ENCODE data around the gene SSX2IP.
"Not testable (repeated sequence)": the region's sequence is repeated elsewhere in the genome, so short reads cannot be mapped to it uniquely, and the experiment has no call there.

Gene SSX2IP

DNA sequence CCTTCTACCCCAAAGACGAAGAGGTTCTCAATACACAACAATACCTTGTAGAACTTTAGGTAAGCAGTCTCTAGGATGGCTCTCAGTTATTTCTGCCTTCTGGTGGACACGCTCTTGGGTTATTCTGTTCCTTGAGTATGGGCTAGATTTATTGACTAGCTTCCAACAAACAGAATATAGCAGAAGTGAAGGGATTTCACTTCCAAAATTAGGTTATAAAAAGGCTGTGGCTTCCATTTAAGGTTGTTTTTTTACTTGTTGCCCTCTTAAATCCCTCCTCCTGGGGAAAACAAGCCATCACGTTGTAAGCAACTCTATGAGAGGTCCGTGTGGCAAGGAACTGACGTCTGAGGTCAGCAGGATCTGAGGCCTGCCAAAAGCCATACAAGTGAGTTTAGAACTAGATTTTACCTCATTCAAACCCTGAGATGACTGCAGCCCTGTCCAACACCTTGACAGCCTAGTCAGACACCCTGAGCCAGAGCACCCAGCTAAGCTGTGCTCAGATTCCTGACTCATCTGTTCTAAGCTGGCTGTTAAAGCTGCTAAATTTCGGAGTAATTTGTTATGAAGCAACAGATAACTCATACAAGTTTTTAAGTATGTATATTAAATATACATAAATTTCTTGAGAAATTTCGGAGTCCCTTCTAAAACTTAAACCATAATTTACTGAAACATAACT is 12.7 kb downstream of the SSX2IP start:
- no peak for DNase-seq (ENCODE audit: low read depth)

DNA sequence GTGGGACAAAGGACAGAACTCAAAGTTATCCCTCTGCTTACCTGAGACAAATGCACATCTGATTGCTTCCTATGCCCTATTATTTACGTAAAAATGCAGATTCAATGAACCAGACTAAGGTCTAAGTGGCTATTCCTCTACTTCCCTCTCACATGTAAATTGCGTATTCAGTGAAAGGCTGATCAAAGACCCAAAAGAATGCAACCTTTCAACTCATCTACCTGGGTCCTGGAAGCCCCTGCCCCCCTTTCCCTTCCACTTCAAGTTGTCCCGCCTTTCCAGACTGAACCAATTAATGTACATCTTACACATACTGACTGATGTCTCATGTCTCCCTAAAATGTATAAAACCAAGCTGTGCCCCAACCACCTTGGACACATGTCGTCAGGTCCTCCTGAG is 14.6 kb downstream of the SSX2IP start:
- DNase-seq (ENCODE audit: low read depth): no peak

DNA sequence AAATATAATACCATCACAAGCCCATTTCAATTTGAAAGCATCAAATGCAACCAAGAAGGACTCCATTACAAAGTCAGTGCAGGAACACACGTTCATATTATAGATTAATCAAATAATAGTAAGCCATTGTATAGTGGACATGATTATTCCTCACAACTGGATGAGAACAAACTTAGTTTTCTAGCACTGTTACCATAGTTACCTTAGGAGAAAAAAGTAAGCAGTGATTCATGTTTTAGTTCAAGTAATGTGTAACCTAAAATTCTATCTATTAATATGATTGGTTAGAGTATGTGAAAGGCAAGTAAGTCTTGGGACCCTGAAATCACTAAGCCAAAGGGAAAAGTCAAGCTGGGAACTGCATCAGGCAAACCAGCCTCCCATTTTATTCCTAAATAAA is 15.2 kb downstream of the SSX2IP start:
- no peak for DNase-seq (ENCODE audit: low read depth)

DNA sequence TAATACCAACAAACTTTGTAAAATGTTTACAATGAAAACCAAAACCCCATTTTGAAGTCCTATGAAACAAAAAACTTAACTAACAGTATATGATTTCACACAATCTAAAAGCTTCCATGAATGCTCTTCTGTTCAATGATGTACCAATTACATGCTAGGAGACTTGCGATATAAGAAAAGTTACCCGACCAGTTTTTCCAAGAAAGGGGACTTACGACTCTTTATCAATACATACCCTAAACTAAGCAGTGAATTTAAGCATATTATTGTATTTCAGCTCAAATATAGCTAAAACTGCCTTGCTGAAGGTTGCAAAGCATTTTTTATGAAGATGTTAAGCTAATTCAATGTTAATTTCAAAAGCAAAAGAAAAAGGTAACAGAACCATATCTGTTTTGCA is 15.6 kb downstream of the SSX2IP start:
- no peak for DNase-seq (ENCODE audit: low read depth)

DNA sequence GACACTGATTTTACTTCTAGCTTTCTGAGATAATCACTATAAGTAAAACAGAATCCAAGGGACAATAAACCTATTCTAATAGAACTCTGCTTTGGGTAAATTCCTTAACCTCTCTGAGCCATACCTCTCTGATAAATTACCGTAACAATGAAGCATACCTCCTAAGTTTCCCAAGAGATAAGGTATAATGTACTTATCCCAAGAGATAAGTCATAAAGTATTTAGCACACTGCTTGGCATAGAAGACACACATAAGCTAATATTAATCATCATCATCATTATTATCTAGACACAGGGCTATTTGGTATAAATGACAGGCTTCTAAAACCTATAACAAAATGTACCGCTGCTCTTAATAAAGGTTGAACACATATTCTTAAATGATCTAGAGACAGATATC is 16.2 kb downstream of the SSX2IP start:
- DNase-seq (ENCODE audit: low read depth): no peak

DNA sequence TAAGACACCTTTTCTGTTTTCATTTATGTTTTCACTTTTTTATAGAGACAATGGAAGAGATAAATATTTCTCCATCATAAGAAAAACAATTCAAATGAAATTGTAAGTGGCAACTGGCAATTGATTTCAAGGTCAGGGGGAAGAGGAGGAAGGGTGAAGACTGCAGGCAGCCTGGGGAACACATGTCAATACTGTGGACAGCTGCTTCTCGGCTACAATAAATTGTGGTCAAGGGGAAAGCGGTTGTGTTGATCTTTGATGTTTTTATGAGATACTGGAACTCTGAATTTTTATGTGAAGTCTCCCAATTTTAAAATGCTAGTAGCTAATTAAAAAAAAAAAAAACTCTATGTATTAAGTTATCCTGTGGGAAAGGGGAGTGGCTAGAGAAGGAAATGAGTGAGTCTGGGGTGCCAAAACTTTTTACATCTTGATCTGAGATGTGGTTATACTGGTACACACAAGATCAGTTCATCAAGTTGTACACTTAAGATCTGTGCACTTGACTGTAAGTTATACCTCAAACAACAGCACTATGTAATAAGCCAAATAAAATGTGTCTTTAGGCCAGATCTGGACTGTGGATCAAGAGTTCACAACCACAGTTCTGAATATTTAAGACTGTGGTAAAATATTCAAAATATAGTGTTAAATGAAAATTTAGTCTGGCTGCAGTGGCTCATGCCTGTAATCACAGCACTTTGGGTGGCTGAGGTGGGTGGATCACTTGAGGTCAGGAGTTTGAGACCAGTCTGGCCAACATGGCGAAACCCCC is 18.0 kb downstream of the SSX2IP start:
- DNase-seq (ENCODE audit: low read depth): no peak

DNA sequence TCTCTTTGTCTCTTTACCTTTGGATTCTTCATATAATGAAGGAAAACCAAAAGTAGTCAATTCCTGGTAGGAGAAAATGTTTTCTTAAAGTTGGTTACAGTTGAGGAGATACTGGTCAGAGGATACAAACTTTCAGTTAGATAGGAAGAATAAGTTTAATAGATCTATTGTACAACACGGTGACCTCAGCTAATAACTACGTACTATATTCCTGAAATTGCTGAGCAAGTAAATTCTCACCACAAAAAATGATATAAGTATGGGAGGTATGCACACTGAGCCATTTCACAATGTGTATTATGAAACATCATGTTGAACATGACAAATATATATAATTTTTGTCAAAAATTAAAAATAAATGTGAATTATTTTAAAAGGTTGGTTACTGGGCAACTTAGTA is 20.4 kb downstream of the SSX2IP start:
- peak; percentile 64 for DNase-seq (ENCODE audit: low read depth)

DNA sequence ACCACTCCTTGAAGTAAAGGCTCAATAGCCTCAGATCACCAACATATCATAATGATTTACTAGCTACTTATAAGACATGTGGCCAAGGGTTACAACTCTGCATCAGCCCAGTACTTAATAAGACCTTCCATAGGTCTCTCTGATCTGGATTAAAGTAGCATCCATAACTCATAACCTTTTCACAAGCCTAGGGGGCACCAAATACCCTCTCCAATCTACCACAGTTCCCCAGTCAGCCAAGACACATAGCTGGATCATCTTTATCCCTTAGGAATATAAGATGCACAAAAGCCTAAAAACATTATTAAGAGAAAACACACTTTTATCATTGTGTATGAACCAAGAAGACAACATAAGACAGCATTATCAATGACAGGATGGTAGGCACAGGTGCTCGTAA is 22.1 kb downstream of the SSX2IP start:
- no peak for DNase-seq (ENCODE audit: low read depth)

DNA sequence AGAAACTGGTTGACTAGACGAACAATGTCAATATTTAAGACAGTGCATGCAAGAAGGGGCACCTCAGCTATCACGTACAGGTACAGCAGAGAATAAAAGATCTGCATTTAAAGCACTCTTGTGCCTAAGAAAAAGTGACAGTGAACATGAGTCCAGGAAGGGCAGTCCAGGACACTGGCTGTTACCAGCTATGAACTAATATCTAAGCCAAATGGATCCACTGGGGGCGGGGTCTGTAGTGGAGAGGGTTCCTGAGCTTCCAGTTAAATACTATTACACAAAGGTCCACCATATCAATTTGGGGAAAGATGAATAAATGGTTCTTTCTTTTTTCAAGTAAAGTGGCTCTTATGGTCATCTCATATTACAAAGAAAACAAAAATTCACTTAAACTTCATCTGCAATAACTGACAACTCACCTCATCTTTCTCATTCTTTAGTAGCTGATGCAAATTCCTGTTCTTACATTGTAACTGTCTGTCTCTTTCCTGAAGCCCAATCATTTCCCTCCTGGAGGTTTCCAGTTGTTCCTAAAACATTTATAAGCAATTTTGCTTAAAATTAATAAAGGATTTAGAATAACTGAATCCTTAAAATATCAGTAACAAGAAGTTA is 24.5 kb downstream of the SSX2IP start:
- peak; percentile 43 for DNase-seq (ENCODE audit: low read depth)

DNA sequence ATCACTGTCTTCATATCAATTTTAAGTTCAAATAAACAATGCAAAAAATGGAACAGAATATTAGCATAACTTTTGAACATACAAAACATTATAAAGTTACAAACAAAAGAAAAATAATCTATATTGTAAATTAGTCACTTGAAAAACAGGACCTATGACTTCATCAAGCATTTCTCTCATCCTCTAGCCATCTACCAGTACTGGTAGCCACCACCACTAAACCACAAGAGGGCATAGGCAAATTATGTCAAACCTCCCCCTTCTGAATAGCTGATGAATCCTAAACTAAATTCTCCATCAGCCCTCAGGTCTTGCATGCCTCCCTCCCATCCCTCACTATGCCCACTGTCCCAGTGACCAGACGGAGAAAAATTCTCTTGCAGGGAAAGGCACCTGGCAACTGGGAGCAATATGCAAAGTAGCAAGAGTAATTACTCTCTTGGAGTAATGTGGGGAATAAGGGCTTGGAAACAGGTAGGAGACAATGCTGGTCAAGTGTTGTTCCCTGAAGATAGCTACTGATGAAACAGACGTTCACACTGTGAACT is 37.1 kb downstream of the SSX2IP start:
- DNase-seq (ENCODE audit: low read depth): no peak

DNA sequence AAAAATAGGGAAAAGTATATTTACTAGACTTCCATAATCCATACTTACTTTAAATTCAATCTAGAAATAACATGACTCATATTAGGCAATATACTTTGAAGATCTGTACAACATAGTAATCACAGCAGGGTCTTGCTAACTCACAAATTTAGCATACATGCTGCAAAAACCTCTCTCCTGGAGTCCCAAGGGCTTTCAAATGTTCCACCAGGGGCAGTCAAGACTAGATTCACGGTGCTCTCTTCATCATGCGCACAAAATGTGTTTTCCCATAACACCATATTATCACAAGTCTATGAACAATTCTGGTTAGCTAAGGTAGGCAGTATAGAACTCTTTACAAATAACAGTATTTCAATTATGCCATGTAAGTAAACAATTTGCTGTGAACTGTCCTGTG is 45.8 kb downstream of the SSX2IP start:
- no peak for DNase-seq (ENCODE audit: low read depth)

DNA sequence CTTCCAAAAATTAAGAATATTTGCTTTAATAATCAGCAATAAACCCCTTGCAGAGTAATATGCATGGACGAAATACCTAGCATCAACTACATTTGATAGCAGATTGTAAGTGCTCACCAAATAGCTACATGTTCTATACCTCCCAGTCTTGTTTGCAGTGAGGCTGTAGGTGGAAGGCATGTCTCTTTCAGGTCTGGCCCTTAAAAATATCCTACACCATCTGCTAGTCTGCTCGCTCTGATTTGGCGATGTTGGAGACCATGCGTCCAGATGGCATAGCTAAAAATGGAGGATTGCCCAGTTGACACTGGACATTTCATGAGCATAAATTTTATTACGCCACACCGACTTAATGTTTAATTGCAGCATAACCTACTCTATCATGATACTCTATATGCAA is 47.1 kb downstream of the SSX2IP start:
- DNase-seq (ENCODE audit: low read depth): no peak

DNA sequence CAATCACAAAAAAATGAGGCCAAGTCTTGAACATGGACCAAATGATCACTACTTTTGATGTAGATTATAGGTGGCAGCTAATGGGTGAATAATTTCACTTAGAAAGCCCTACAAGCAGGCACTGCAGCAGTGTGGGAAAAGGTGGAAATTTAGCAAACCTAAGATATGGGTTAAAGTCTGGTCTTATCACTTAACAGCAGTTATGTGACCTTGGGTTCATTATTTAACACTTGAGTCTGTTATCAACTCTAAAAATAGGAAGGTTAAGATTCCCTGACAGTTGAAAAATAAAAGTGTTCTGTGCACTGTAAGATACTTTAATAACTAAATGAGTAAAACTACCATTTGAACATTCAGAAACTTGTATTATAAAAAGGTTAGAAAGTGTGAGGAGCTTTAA is 47.5 kb downstream of the SSX2IP start:
- DNase-seq (ENCODE audit: low read depth): no peak

DNA sequence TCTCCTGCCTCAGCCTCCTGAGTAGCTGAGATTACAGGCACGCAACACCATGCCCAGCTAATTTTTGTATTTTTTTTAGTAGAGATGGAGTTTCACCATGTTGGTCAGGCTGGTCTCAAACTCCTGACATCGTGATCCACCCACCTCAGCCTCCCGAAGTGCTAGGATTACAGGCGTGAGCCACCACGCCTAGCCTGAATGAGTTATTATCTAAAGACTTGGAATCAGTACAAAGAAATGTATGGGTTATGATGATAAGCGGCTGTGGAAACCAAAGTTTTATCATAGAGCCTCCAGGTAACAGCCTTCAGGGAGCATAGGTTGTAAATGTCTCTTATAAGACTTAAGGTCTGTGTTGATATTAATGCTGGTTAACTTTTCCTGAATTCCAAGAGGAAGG is 50.5 kb downstream of the SSX2IP start:
- not testable (repeated sequence) for DNase-seq (ENCODE audit: low read depth)

DNA sequence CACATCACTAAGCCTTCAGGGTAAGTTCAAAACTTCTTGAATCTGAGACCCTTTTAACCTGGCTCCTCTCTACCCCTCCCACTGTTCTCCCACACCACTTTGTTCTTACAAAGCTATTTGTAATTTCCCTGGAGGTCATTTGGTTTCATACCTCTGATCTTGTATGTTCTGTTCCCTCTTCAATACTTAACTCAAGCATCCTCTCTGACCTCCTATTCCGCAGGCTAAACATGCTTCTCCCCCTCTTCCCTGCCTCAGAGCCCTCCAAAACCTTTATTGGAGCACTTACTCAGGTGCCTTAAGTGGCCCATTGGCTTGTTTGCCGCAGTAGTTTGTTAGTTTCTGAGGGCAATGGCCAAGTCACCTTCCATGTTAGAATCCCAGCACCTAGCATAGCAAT is 54.8 kb downstream of the SSX2IP start:
- DNase-seq (ENCODE audit: low read depth): no peak

DNA sequence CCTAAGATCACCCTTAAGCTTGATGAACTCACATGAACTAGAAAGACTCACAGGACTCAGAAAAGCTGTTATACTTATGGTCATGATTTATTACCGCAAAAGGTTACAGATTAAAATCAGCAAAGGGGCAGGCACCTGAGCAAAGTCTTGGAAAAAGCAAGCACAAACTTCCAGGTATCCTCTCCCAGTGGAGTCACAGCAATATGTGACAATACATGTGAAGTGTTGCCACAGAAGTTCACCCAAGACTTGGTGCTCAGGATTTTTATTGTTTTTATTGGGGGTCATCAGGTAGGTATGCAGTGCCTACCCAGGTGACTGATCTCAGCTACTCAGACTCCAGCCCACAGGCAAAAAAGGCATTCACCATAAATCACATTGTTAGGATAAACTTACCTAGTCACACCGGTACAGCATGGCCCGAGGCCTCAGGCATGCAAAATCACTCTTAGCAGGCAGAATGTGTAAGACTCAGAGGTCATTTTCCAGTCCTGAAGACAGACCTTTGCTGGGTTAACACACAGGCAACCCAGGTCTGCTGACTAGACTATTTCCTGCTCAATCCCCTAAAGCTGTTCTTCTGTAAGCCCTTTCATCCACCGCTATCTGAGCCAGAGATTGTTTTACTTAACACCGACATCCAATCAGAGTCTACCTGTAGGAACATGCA is 55.6 kb downstream of the SSX2IP start:
- DNase-seq (ENCODE audit: low read depth): no peak

DNA sequence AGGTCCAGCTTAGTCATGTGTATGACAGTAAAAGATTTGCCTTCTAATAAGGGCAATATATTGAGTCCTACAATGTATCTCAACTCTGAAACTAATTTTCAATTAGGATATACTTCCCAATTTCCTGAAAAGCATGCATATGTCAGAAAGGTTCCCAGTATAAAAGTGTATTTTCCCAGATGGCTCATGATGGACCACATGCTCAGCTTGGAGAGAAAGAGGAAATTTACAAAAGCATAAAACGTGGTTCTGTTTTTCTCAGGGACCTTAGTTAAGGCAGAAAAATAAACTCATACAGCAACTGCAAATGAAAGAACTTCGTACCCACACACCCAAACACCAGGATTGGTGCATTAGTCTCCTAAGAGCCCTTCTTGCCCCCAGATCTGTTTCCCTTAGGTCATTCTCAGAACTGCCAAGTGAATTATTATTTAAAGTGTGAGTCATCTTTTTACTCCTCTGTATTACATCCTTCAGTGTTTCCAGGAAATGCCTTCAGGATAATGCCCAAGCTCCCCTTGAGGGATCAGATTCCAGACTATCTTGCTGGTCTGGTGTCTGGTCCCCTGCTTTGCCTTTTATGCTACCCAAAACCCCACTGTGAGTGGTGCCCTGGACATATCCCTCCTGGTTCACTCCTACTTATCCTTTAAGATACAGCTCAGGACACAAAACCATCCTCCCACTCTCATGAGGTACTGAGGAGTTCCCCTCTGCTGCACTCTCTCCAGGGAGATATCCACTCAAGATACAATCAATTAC is 57.4 kb downstream of the SSX2IP start:
- peak; percentile 56 for DNase-seq (ENCODE audit: low read depth)

DNA sequence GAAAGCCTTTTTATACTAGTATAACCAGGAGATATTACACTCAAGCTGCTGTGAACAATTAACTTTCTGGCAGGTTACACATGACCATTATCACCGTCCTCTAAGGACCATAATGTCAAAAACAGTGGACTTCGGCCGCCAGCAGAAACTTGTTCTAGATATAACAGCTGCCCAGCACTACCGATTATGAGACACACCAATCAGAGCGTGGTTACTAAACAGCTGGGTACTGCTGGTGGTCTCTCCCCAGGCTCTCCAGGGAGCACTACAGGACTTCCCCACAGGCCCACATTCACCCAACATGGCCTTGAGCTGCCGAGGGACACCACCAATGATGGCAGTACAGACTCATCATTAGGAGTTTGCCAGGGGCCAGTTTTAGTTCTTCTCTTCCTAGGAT is 58.1 kb downstream of the SSX2IP start:
- DNase-seq (ENCODE audit: low read depth): no peak

DNA sequence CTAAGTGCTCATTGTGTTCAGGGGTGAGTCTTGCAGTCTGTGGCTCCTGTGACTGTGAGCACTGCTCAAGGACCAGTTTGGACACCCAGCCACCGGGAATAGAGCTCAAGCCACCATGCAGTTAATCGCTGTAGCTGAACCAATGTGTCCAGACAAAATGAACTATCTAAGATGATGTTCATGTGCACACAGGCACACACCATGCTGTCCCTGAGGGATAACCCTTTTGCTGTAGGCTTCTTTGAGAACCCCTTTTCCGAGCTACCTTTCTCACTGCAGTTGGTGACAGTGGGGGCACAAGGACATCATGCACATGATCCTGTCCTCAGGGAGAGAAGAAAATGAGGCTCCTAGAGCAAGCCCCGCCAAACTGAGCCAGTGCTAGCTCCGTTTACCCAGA is 65.4 kb downstream of the SSX2IP start:
- DNase-seq (ENCODE audit: low read depth): no peak

DNA sequence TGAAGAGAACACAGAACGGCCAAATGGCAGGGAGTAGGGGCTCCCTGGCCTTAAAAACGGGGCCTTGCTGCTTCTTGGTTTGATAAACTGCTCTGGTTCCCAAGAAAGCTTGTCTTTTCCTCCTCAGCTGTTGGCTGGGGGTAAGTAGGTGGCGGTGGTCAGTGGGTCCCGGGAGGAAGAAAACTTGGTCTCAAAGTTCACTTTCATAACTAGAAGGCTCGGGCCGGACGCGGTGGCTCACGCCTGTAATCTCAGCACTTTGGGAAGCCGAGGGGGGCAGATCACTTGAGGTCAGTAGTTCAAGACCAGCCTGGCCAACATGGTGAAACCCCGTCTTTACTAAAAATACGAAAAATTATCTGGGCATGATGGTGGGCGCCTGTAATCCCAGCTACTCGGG is 68.7 kb downstream of the SSX2IP start:
- no peak for DNase-seq (ENCODE audit: low read depth)

DNA sequence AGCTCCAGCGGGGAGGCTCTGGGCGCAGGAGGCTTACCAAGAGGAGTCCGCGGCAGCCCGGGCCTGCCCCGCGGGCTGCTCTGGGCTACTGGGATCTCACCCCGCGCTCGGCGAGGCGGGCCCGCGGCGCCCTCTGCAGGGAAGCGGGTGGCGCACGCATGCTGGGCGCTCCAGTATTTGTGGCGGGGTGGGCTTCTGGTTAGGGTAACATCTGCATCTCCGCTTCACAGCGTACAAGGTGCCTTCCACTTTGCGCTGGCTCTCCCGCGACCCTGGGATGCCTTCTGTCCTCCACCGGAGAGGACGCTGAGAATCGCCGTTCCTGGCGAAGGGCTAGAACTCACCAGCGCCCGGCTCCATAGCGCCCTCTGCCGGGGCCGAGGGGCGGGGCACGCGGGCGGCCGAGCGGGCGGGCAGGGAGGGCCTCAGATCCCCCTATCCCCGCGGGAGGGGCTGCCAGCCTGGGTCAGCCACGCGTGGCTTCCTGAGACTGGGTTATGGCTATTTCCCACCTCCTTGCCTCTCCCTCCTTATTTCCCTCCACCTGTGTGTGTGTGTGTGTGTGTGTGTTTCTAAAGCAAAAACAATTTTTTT is 69.4 kb downstream of the SSX2IP start:
- DNase-seq (ENCODE audit: low read depth): peak; percentile 41

Measured in HS-5 (cell line).